Spleen (tissue), 7 donors: ENCODE measurements around the gene TACC2.

Source experiments
- CTCF ChIP-seq, 11 experiments: fragments of 200-600 bp in 7 of 11; fragments of 450-650 bp in 4 of 11; sonication (generic) in 4 of 11; IDR thresholded peaks in 8 of 11; conservative IDR thresholded peaks in 3 of 11; 1 replicate in 7 of 11; 2 replicates in 4 of 11; pipeline versions ENCODE4 v1.4.0 to v1.8.0; 2016 to 2021; ENCODE audit warnings: antibody characterized with exemption in 11 of 11, inconsistent platforms in 4 of 11, mild to moderate bottlenecking in 1 of 11
- POLR2A ChIP-seq, 3 donors: fragments of 450-650 bp; IDR thresholded peaks; one replicate each; pipeline ENCODE4 v1.5.1; 2017; ENCODE audit warnings: antibody characterized with exemption in 3 of 3, mild to moderate bottlenecking in 1 of 3
- POLR2AphosphoS5 ChIP-seq, 3 donors: sonication (generic); formaldehyde crosslinking; IDR thresholded peaks; one replicate each; pipeline ENCODE4 v1.5.1; 2017; ENCODE audit warnings: antibody characterized with exemption in 3 of 3
- donor health status: DM: no; HTN: no; CAD: no; lungs with moderate emphysema.
- donor health status: DM: no; HTN: no; CAD: no.
- donor health status: DM: no; HTN: no; CAD: no.

GRCh38 chr10:122044045-122044661 is 55.2 kb downstream of the TACC2 start:
- no peak for TF ChIP-seq POLR2A (IDR thresholded peaks at IDR 0.05)
- no peak for TF ChIP-seq CTCF (IDR thresholded peaks at IDR 0.05 in 8 of 11, conservative IDR thresholded peaks at IDR 0.05 in 3 of 11)
- TF ChIP-seq POLR2AphosphoS5 (IDR thresholded peaks at IDR 0.05): no peak
